ENCODE measurements around the gene TCEANC2. TPM values are rescaled to one million over a fixed set of nuclear protein-coding genes. Genes with fewer than 3 reads are reported as not detected.

The TCEANC2 gene
- total RNA-seq, 3 donors from 2014 or later: 4.3 to 6.1 (median 5.9) TPM

DNA sequence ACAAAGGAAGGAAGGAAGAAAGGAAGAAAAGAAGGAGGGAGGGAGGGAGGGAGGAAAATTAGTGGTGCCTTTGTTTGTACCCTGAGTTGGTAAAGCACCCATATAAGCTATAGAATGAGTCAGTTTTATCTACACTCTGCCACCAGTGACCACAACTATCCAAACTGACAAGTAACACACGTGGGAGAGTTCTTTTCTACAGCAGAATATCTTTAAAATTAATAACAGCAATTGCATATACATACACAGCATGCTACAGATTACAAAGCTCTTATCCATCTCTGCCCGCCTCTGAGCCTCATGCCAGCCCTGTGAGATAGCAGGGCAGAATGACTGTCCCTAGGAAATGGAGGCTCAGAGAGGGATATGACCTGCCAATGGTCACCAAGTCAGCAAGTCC is 79.1 kb downstream of the TCEANC2 start:
- H3K9me3 ChIP-seq: no peaks in the 10 kb centered on the region
- H3K27ac ChIP-seq: no peak overlapping the region
- H3K4me3 ChIP-seq: no peak overlapping the region
- intact Hi-C loops (cut with DNase I; ENCODE audit: low total_unique reads): no loop called here
- no peak for DNase-seq (ENCODE audit: low spot score in 2 of 2)
- TF ChIP-seq POLR2AphosphoS5 (IDR thresholded peaks at IDR 0.05) (no peak), POLR2A (IDR thresholded peaks at IDR 0.05) (no peak), CTCF (IDR thresholded peaks at IDR 0.05) (no peak)
- no peaks in the 10 kb centered on the region for H3K27me3 ChIP-seq
- H3K4me1 ChIP-seq: no peaks in the 10 kb centered on the region
- no peaks in the 10 kb centered on the region for H3K36me3 ChIP-seq

DNA sequence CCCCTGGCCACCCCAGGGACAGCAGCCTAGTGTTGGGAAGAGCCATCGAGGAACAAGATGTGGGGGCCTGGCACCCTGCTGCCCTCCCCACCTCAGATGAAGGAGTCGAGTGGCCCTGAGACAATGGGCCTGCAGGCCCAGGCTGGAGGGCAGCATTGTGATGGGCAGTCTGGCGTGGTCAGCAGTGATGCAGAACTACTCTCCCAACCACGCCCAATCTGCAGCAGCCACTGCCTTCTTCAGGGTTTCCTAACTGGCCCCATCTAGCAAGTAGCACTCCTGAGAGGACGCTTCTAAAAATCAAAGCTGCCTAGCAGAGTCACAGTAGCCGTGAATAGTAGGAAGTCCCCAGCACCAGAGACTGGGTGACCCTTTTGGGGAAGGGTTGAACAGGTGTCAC is 80.9 kb downstream of the TCEANC2 start:
- DNase-seq (ENCODE audit: low spot score in 2 of 2): no peak
- intact Hi-C loops (cut with DNase I; ENCODE audit: low total_unique reads): no loop called here
- H3K4me1 ChIP-seq: no peaks in the 10 kb centered on the region
- H3K4me3 ChIP-seq: no peak overlapping the region
- no peaks in the 10 kb centered on the region for H3K27me3 ChIP-seq
- H3K9me3 ChIP-seq: no peaks in the 10 kb centered on the region
- no peak for TF ChIP-seq POLR2A (IDR thresholded peaks at IDR 0.05)
- TF ChIP-seq CTCF (IDR thresholded peaks at IDR 0.05): no peak
- TF ChIP-seq POLR2AphosphoS5 (IDR thresholded peaks at IDR 0.05): no peak
- H3K36me3 ChIP-seq: no peaks in the 10 kb centered on the region
- H3K27ac ChIP-seq: no peak overlapping the region

GRCh38 chr1:54135436-54136120 is 82.2 kb downstream of the TCEANC2 start:
- DNase-seq (ENCODE audit: low spot score in 2 of 2): no peak
- intact Hi-C loops (cut with DNase I; ENCODE audit: low total_unique reads): no loop called here
- H3K36me3 ChIP-seq: no peaks in the 10 kb centered on the region
- H3K27ac ChIP-seq: no peak overlapping the region
- no peaks in the 10 kb centered on the region for H3K27me3 ChIP-seq
- no peaks in the 10 kb centered on the region for H3K4me1 ChIP-seq
- H3K4me3 ChIP-seq: no peak overlapping the region
- no peaks in the 10 kb centered on the region for H3K9me3 ChIP-seq
- TF ChIP-seq CTCF (IDR thresholded peaks at IDR 0.05) (no peak), POLR2AphosphoS5 (IDR thresholded peaks at IDR 0.05) (no peak), POLR2A (IDR thresholded peaks at IDR 0.05) (no peak)

DNA sequence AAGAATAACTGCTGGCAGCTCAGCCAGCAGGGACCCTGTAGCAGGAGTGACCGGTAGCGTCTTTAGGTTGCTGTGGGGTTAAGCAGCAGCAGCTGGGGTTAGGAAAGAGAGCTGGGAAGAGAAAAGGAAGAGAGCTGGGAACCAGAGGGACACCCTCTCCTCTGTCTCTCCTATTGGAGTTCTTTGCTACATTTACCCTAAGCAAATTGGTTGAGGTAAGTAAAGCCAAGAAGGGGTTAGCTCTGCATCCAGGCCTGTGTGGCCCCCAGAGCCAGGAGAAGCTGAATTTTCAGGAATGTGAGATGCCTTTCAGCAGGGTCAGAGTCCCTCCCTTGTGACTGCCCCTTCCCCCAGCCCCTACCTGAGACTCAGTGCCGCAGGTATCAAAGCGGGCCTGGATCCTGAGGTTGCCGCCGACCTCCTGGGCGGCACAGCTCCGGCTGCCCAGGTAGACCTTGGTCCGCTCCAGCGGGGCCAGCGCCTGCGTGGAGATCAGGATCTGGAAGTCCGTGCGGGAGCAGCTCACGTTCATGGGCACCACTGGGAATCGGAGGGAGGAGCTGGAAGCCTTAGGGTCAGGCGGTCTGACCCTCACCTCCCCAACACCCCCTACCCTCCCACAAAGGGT is 83.0 kb downstream of the TCEANC2 start:
- H3K27ac ChIP-seq: no peak overlapping the region
- H3K9me3 ChIP-seq: no peaks in the 10 kb centered on the region
- intact Hi-C loops (cut with DNase I; ENCODE audit: low total_unique reads): no loop called here
- H3K27me3 ChIP-seq: no peaks in the 10 kb centered on the region
- DNase-seq (ENCODE audit: low spot score in 2 of 2): no peak
- H3K36me3 ChIP-seq: no peaks in the 10 kb centered on the region
- TF ChIP-seq CTCF (IDR thresholded peaks at IDR 0.05) (no peak), POLR2AphosphoS5 (IDR thresholded peaks at IDR 0.05) (no peak), POLR2A (IDR thresholded peaks at IDR 0.05) (no peak)
- H3K4me3 ChIP-seq: no peak overlapping the region
- H3K4me1 ChIP-seq: no peaks in the 10 kb centered on the region

DNA sequence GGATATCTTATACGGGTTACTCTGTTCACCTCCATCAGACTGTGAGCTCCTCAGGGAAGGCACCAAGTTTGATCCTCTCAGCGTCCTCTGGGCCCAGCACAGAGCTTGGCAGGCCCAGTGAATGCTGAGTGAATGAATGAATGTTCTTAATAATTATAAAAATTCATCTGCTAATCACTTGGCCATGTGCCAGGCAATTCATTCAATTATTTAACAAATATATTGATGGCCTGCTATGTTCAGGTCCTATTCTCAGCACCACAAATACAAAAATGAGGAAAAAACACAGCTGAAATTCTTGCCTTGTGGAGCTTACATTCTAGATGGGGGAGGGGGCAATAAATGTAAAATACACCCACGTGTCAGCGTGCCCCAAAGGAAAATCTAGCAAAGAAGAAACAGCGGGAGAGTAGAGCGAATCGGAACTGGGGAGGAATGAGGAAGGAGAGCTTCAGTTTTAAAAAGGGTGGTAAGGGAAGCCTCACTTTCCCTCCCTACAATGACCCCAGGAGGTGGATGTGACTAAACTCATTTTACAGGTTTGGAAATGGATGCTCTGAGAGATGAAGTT is 83.6 kb downstream of the TCEANC2 start:
- no peaks in the 10 kb centered on the region for H3K4me1 ChIP-seq
- intact Hi-C loops (cut with DNase I; ENCODE audit: low total_unique reads): no loop called here
- H3K27me3 ChIP-seq: no peaks in the 10 kb centered on the region
- no peaks in the 10 kb centered on the region for H3K36me3 ChIP-seq
- DNase-seq (ENCODE audit: low spot score in 2 of 2): no peak
- no peak for TF ChIP-seq CTCF (IDR thresholded peaks at IDR 0.05)
- TF ChIP-seq POLR2A (IDR thresholded peaks at IDR 0.05): no peak
- TF ChIP-seq POLR2AphosphoS5 (IDR thresholded peaks at IDR 0.05): no peak
- no peak overlapping the region for H3K27ac ChIP-seq
- no peak overlapping the region for H3K4me3 ChIP-seq
- H3K9me3 ChIP-seq: no peaks in the 10 kb centered on the region
